Measurements from ENCODE around the gene ZNF628.
A peak's percentile ranks its signal among the peaks of the same experiment; 100 is the strongest.

Gene ZNF628

GRCh38 chr19:55459551-55459949 lies 16.9 kb upstream of the ZNF628 start (continued):
- TF ChIP-seq TCF7L2 (IDR thresholded peaks at IDR 0.05; ENCODE audit: borderline replicate concordance, low read depth, low read length), result no peak
- no peak for TF ChIP-seq ZSCAN4 (tag by site-specific recombination; IDR thresholded peaks at IDR 0.05)
- no peak for TF ChIP-seq EGR2 (tag by site-specific recombination; IDR thresholded peaks at IDR 0.05; ENCODE audit: low read depth)
- no peak for TF ChIP-seq ZNF37A (tag by site-specific recombination; IDR thresholded peaks at IDR 0.05)

GRCh38 chr19:55459950-55460657 lies 16.3 kb upstream of the ZNF628 start:
- no peak overlapping the region for H3K4me3 ChIP-seq (ENCODE audit: low read depth, low read length)
- CTCF ChIA-PET, result interaction anchor here (0.6 to 2.3 kb wide), 9 partner anchors 8 to 319 kb away, joined by 3 to 24 read pairs (median 4); no protein-coding TSS in a partner anchor
- TF ChIP-seq SCRT1 (tag by site-specific recombination; IDR thresholded peaks at IDR 0.05; ENCODE audit: borderline replicate concordance) (0 out of 2 replicates have a peak, but pooled peaks have one; percentile 32), ZNF335 (tag by site-specific recombination; conservative IDR thresholded peaks at IDR 0.05) (peak; percentile 56), ZNF48 (tag by site-specific recombination; IDR thresholded peaks at IDR 0.05) (no peak), ZNF600 (tag by site-specific recombination; IDR thresholded peaks at IDR 0.05) (0 out of 2 replicates have a peak, but pooled peaks have one; percentile 29), ZNF157 (tag by site-specific recombination; IDR thresholded peaks at IDR 0.05) (no peak), ZNF704 (tag by site-specific recombination; IDR thresholded peaks at IDR 0.05) (no peak), ZNF629 (tag by site-specific recombination; IDR thresholded peaks at IDR 0.05) (0 out of 2 replicates have a peak, but pooled peaks have one; percentile 31), SCRT2 (tag by site-specific recombination; IDR thresholded peaks at IDR 0.05) (peak; percentile 85), ZNF184 (tag by site-specific recombination; IDR thresholded peaks at IDR 0.05) (no peak), ZNF596 (tag by site-specific recombination; IDR thresholded peaks at IDR 0.05) (no peak), ZNF707 (tag by site-specific recombination; IDR thresholded peaks at IDR 0.05) (no peak)
- H3K4me1 ChIP-seq (ENCODE audit: control insufficient read depth, insufficient read depth, low read length), result peaks cover 12% of the 10 kb centered on the region
- H3K27ac ChIP-seq (ENCODE audit: extremely low read depth, low read depth, low read length), result no peak overlapping the region; the same call in 1 of the 2 replicates
- POLR2A ChIA-PET, result interaction anchor here (0.6 to 1.1 kb wide), 3 partner anchors 50 to 166 kb away, joined by 3 to 7 read pairs (median 3); partner anchors contain the start of gene UBE2S
- no peaks in the 10 kb centered on the region for H3K9me3 ChIP-seq (ENCODE audit: control insufficient read depth, insufficient read depth, low read depth, low read length)
- no peaks in the 10 kb centered on the region for H3K36me3 ChIP-seq (ENCODE audit: control insufficient read depth in 2 of 2, insufficient read depth in 1 of 2, low read length in 2 of 2)

- ChIA-PET POLR2A (interaction anchor here (1.7 kb wide), 1 partner anchor 25 kb away, joined by 19 read pairs; the partner anchor contains the start of gene NAT14), CTCF (interaction anchor here (0.7 to 1.9 kb wide), 6 partner anchors 23 to 319 kb away, joined by 3 to 8 read pairs (median 4); no protein-coding TSS in a partner anchor)
- H3K4me3 ChIP-seq (ENCODE audit: low read depth, low read length), result peak overlapping the region; percentile 85
- peaks cover 12% of the 10 kb centered on the region for H3K4me1 ChIP-seq (ENCODE audit: control insufficient read depth, insufficient read depth, low read length)
- peak overlapping the region; percentile 56; the same call in 1 of the 2 replicates for H3K27ac ChIP-seq (ENCODE audit: extremely low read depth, low read depth, low read length)
- no peaks in the 10 kb centered on the region for H3K36me3 ChIP-seq (ENCODE audit: control insufficient read depth in 2 of 2, insufficient read depth in 1 of 2, low read length in 2 of 2)
- H3K9me3 ChIP-seq (ENCODE audit: control insufficient read depth, insufficient read depth, low read depth, low read length), result no peaks in the 10 kb centered on the region
- TF ChIP-seq ZNF623 (tag by site-specific recombination; IDR thresholded peaks at IDR 0.05), result 0 out of 2 replicates have a peak, but pooled peaks have one; percentile 3
- peak; percentile 76; the same call in 1 of the 2 replicates for TF ChIP-seq ZNF449 (tag by site-specific recombination; IDR thresholded peaks at IDR 0.05)
- peak; percentile 97 for TF ChIP-seq KLF9 (tag by site-specific recombination; IDR thresholded peaks at IDR 0.05; ENCODE audit: low read depth)
- TF ChIP-seq PATZ1 (tag by site-specific recombination; IDR thresholded peaks at IDR 0.05), result 0 out of 2 replicates have a peak, but pooled peaks have one; percentile 41
- peak; percentile 1; the same call in 1 of the 2 replicates for TF ChIP-seq SCRT2 (tag by site-specific recombination; IDR thresholded peaks at IDR 0.05)
- no peak for TF ChIP-seq ZNF76 (tag by site-specific recombination; IDR thresholded peaks at IDR 0.05; ENCODE audit: borderline replicate concordance, low read depth)
- TF ChIP-seq KLF17 (tag by site-specific recombination; IDR thresholded peaks at IDR 0.05), result no peak
- TF ChIP-seq PRDM1 (tag by site-specific recombination; IDR thresholded peaks at IDR 0.05), result peak; percentile 85
- no peak for TF ChIP-seq SETDB1 (IDR thresholded peaks at IDR 0.05; ENCODE audit: insufficient read length, low read length)
- peak; percentile 46; the same call in 1 of the 2 replicates for TF ChIP-seq KLF7 (tag by site-specific recombination; IDR thresholded peaks at IDR 0.05; ENCODE audit: borderline replicate concordance)
- peak; percentile 67; the same call in 1 of the 2 replicates for TF ChIP-seq KLF1 (tag by site-specific recombination; IDR thresholded peaks at IDR 0.05)
Measured at GRCh38 chr19:55460670-55461258, 15.7 kb upstream of the ZNF628 start.

All from HEK293 (cell line).